HEK293 (cell line): Measurements from ENCODE around the gene CASP10.

Source experiments
- ELK4 ChIP-seq: IDR thresholded peaks from 2 replicates; pipeline ENCODE4 v1.6.1; 2011; ENCODE audit warnings: mild to moderate bottlenecking, low read depth, low read length, borderline replicate concordance
- SALL2 ChIP-seq: fragments of 450-650 bp; formaldehyde crosslinking; IDR thresholded peaks from 2 replicates; pipeline ENCODE4 v1.5.0; 2017; ENCODE audit warnings: missing biosample characterization, mild to moderate bottlenecking, missing genetic modification characterization, borderline replicate concordance
- SETDB1 ChIP-seq: IDR thresholded peaks from one replicate; pipeline ENCODE4 v1.6.1; 2017; ENCODE audit warnings: mild to moderate bottlenecking, low read length, moderate library complexity, mixed read lengths; ENCODE audit not compliant: insufficient read length
- TCF7L2 ChIP-seq: IDR thresholded peaks from 2 replicates; pipeline ENCODE4 v1.6.1; 2011; ENCODE audit warnings: low read depth, mild to moderate bottlenecking, inconsistent platforms, low read length, moderate library complexity, borderline replicate concordance
- ZBTB17 ChIP-seq: fragments of 450-650 bp; formaldehyde crosslinking; IDR thresholded peaks from 2 replicates; pipeline ENCODE4 v1.5.1; 2016; ENCODE audit warnings: missing biosample characterization, missing genetic modification characterization
- ZNF175 ChIP-seq: fragments of 450-650 bp; formaldehyde crosslinking; IDR thresholded peaks from 2 replicates; pipeline ENCODE4 v1.5.1; 2016; ENCODE audit warnings: missing biosample characterization, missing genetic modification characterization
- ZNF302 ChIP-seq: fragments of 450-650 bp; formaldehyde crosslinking; IDR thresholded peaks from 2 replicates; pipeline ENCODE4 v1.5.1; 2016; ENCODE audit warnings: missing biosample characterization, missing genetic modification characterization, low read depth
- ZNF335 ChIP-seq: fragments of 450-650 bp; formaldehyde crosslinking; conservative IDR thresholded peaks from 2 replicates; pipeline ENCODE4 v1.5.1; 2016; ENCODE audit warnings: missing biosample characterization, missing genetic modification characterization
- ZNF362 ChIP-seq: fragments of 450-650 bp; formaldehyde crosslinking; IDR thresholded peaks from 2 replicates; pipeline ENCODE4 v1.5.1; 2016; ENCODE audit warnings: missing biosample characterization, missing genetic modification characterization
- ZNF423 ChIP-seq: fragments of 450-650 bp; formaldehyde crosslinking; IDR thresholded peaks from 2 replicates; pipeline ENCODE4 v1.5.1; 2016; ENCODE audit warnings: missing biosample characterization, missing genetic modification characterization
- TF ChIP-seq, protein P1 (sequence below): fragments of 450-650 bp; formaldehyde crosslinking; IDR thresholded peaks from 2 replicates; pipeline ENCODE4 v1.5.1; 2016; ENCODE audit warnings: missing biosample characterization, missing genetic modification characterization

- TF ChIP-seq ZNF423 (tag by site-specific recombination) (no peak), ELK4 (no peak), TCF7L2 (no peak), ZNF335 (tag by site-specific recombination) (no peak), ZBTB17 (tag by site-specific recombination) (no peak), SETDB1 (no peak), ZNF362 (no peak), SALL2 (no peak), ZNF175 (tag by site-specific recombination) (no peak), ZNF302 (tag by site-specific recombination) (no peak)
- TF ChIP-seq, protein P1, sequence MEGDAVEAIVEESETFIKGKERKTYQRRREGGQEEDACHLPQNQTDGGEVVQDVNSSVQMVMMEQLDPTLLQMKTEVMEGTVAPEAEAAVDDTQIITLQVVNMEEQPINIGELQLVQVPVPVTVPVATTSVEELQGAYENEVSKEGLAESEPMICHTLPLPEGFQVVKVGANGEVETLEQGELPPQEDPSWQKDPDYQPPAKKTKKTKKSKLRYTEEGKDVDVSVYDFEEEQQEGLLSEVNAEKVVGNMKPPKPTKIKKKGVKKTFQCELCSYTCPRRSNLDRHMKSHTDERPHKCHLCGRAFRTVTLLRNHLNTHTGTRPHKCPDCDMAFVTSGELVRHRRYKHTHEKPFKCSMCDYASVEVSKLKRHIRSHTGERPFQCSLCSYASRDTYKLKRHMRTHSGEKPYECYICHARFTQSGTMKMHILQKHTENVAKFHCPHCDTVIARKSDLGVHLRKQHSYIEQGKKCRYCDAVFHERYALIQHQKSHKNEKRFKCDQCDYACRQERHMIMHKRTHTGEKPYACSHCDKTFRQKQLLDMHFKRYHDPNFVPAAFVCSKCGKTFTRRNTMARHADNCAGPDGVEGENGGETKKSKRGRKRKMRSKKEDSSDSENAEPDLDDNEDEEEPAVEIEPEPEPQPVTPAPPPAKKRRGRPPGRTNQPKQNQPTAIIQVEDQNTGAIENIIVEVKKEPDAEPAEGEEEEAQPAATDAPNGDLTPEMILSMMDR (tag by site-specific recombination) = no peak
Observed at GRCh38 chr2:201248288-201248844, 65.4 kb downstream of the CASP10 start.
